Parathyroid adenoma (tissue), 2 donors: ENCODE data around the gene IGF2BP1.

Experiments used
- H2AFZ ChIP-seq: fragments of 300-600 bp; sonication (generic); one replicate; pipeline ENCODE4 v1.7.0; 2017; ENCODE audit warnings: antibody characterized with exemption, mild to moderate bottlenecking
- H3K27ac ChIP-seq: fragments of 300-600 bp; sonication (generic); one replicate; pipeline ENCODE4 v1.7.0; 2017
- H3K27me3 ChIP-seq: fragments of 300-600 bp; sonication (generic); one replicate; pipeline ENCODE4 v1.7.0; 2017; ENCODE audit warnings: low read length; ENCODE audit not compliant: control insufficient read depth, insufficient read depth
- H3K36me3 ChIP-seq: fragments of 300-600 bp; sonication (generic); one replicate; pipeline ENCODE4 v1.7.0; 2017; ENCODE audit warnings: low read length; ENCODE audit not compliant: control insufficient read depth, insufficient read depth
- H3K4me1 ChIP-seq: fragments of 300-600 bp; sonication (generic); one replicate; pipeline ENCODE4 v1.7.0; 2017; ENCODE audit warnings: control low read depth
- H3K4me2 ChIP-seq: fragments of 300-600 bp; sonication (generic); one replicate; pipeline ENCODE4 v1.7.0; 2017; ENCODE audit warnings: low read length
- H3K4me3 ChIP-seq: fragments of 300-600 bp; sonication (generic); one replicate; pipeline ENCODE4 v1.7.0; 2017; ENCODE audit warnings: low read depth, low read length
- H3K79me2 ChIP-seq: fragments of 300-600 bp; sonication (generic); one replicate; pipeline ENCODE4 v1.7.0; 2017; ENCODE audit warnings: control low read depth
- H3K9ac ChIP-seq: fragments of 300-600 bp; sonication (generic); one replicate; pipeline ENCODE4 v1.7.0; 2017; ENCODE audit warnings: mild to moderate bottlenecking
- H3K9me3 ChIP-seq: fragments of 300-600 bp; sonication (generic); one replicate; pipeline ENCODE4 v1.7.0; 2017; ENCODE audit warnings: low read length; ENCODE audit not compliant: control insufficient read depth
- CTCF ChIP-seq: fragments of 300-600 bp; sonication (generic); IDR thresholded peaks from one replicate; pipeline ENCODE4 v1.7.0; 2017; ENCODE audit warnings: antibody characterized with exemption, mild to moderate bottlenecking
- donor health status: primary hyperparathyroidism.

The IGF2BP1 gene

GRCh38 chr17:49061524-49061943, 64.3 kb downstream of the IGF2BP1 start:
- Histone ChIP-seq H3K4me1 (no peaks in the 10 kb centered on the region), H3K4me2 (no peak overlapping the region), H3K4me3 (no peak overlapping the region), H3K27ac (no peak overlapping the region), H3K79me2 (no peaks in the 10 kb centered on the region), H3K27me3 (no peaks in the 10 kb centered on the region), H3K9ac (no peak overlapping the region), H3K9me3 (no peaks in the 10 kb centered on the region), H2AFZ (no peak overlapping the region), H3K36me3 (no peaks in the 10 kb centered on the region)
- TF ChIP-seq CTCF: no peak

GRCh38 chr17:49063652-49064051, 66.5 kb downstream of the IGF2BP1 start:
- no peaks in the 10 kb centered on the region for H3K4me1 ChIP-seq
- no peak for TF ChIP-seq CTCF
- no peak overlapping the region for H3K27ac ChIP-seq
- no peak overlapping the region for H2AFZ ChIP-seq
- H3K36me3 ChIP-seq: no peaks in the 10 kb centered on the region
- no peaks in the 10 kb centered on the region for H3K9me3 ChIP-seq
- no peaks in the 10 kb centered on the region for H3K27me3 ChIP-seq
- H3K9ac ChIP-seq: no peak overlapping the region
- H3K79me2 ChIP-seq: no peaks in the 10 kb centered on the region
- H3K4me3 ChIP-seq: no peak overlapping the region
- H3K4me2 ChIP-seq: no peak overlapping the region

GRCh38 chr17:49067163-49067562, 70.0 kb downstream of the IGF2BP1 start:
- Histone ChIP-seq H3K27me3 (no peaks in the 10 kb centered on the region), H3K4me3 (no peak overlapping the region), H3K4me2 (no peak overlapping the region), H3K9me3 (no peaks in the 10 kb centered on the region), H3K4me1 (no peaks in the 10 kb centered on the region), H3K79me2 (no peaks in the 10 kb centered on the region), H3K36me3 (no peaks in the 10 kb centered on the region), H3K9ac (no peak overlapping the region), H2AFZ (no peak overlapping the region), H3K27ac (no peak overlapping the region)
- TF ChIP-seq CTCF: no peak

GRCh38 chr17:49069585-49070273, 72.5 kb downstream of the IGF2BP1 start:
- no peaks in the 10 kb centered on the region for H3K79me2 ChIP-seq
- no peak overlapping the region for H3K9ac ChIP-seq
- H3K36me3 ChIP-seq: no peaks in the 10 kb centered on the region
- no peak overlapping the region for H3K27ac ChIP-seq
- TF ChIP-seq CTCF: no peak
- no peak overlapping the region for H3K4me2 ChIP-seq
- no peak overlapping the region for H3K4me3 ChIP-seq
- H2AFZ ChIP-seq: no peak overlapping the region
- no peaks in the 10 kb centered on the region for H3K9me3 ChIP-seq
- H3K27me3 ChIP-seq: no peaks in the 10 kb centered on the region
- no peaks in the 10 kb centered on the region for H3K4me1 ChIP-seq

- TF ChIP-seq CTCF: no peak
- Histone ChIP-seq H3K9me3 (no peaks in the 10 kb centered on the region), H3K9ac (no peak overlapping the region), H3K27ac (no peak overlapping the region), H3K4me1 (no peaks in the 10 kb centered on the region), H3K27me3 (no peaks in the 10 kb centered on the region), H3K4me3 (no peak overlapping the region), H3K36me3 (no peaks in the 10 kb centered on the region), H2AFZ (no peak overlapping the region), H3K79me2 (no peaks in the 10 kb centered on the region), H3K4me2 (no peak overlapping the region)
Measured at GRCh38 chr17:49071106-49071505, 73.9 kb downstream of the IGF2BP1 start.
